Measurements from ENCODE around the gene MRLN.

MRLN gene

GRCh38 chr10:59702347-59702746 is 50.9 kb downstream of the MRLN start:
- DNase-seq: no peak

- no peak for DNase-seq
Measured at GRCh38 chr10:59700709-59701108, 52.5 kb downstream of the MRLN start.

GRCh38 chr10:59698326-59698725 is 54.9 kb downstream of the MRLN start:
- no peak for DNase-seq

GRCh38 chr10:59695637-59696036 is 57.6 kb downstream of the MRLN start:
- no peak for DNase-seq

GRCh38 chr10:59694936-59695335 is 58.3 kb downstream of the MRLN start:
- no peak for DNase-seq

- DNase-seq: no peak
Measured at GRCh38 chr10:59692113-59692512, 61.1 kb downstream of the MRLN start.

- no peak for DNase-seq
Measured at GRCh38 chr10:59688921-59689351, 64.3 kb downstream of the MRLN start.

GRCh38 chr10:59687657-59688056 is 65.6 kb downstream of the MRLN start:
- DNase-seq: no peak
